ENCODE data around the gene SCARB2. TPM values are rescaled to one million over a fixed set of nuclear protein-coding genes. Genes with fewer than 3 reads are reported as not detected.

The SCARB2 gene
- polyA plus RNA-seq, 1 donor (not counting 4 experiments of a cell fraction or from before 2014, with no cell fraction given) = 72.2 TPM

- TF ChIP-seq EZH2 (IDR thresholded peaks at IDR 0.05; ENCODE audit: low read length) (no peak), CTCF (optimal IDR thresholded peaks at IDR 0.05 in 1 of 3, IDR thresholded peaks at IDR 0.05 in 1 of 3, conservative IDR thresholded peaks at IDR 0.05 in 1 of 3; ENCODE audit: extremely low read depth in 1 of 3, insufficient read depth in 2 of 3, low read length in 3 of 3) (no peak)
- Histone ChIP-seq H3K27me3 (ENCODE audit: control insufficient read depth, extremely low read depth, insufficient read depth, low read length) (no peaks in the 10 kb centered on the region), H3K36me3 (ENCODE audit: control insufficient read depth in 2 of 2, extremely low read depth in 1 of 2, insufficient read depth in 2 of 2, low read length in 2 of 2) (peaks cover 7 to 10% of the 10 kb centered on the region in 2 experiments), H3K9ac (ENCODE audit: control insufficient read depth, extremely low read depth, insufficient read depth, low read length) (no peak overlapping the region), H4K20me1 (ENCODE audit: control insufficient read depth, extremely low read depth, insufficient read depth, low read length) (no peaks in the 10 kb centered on the region), H3K79me2 (ENCODE audit: control insufficient read depth, insufficient read depth, low read length) (no peaks in the 10 kb centered on the region), H2AFZ (ENCODE audit: control insufficient read depth, low read length) (no peak overlapping the region), H3K9me1 (ENCODE audit: control insufficient read depth, extremely low read depth, insufficient read depth, low read length) (no peaks in the 10 kb centered on the region), H3K4me3 (ENCODE audit: control insufficient read depth in 2 of 3, extremely low read depth in 1 of 3, insufficient read depth in 2 of 3, low read depth in 1 of 3, low read length in 3 of 3) (no peak overlapping the region), H3K4me1 (ENCODE audit: control insufficient read depth, extremely low read depth, insufficient read depth, low read length) (no peaks in the 10 kb centered on the region), H3K27ac (ENCODE audit: control insufficient read depth, insufficient read depth, low read length) (no peak overlapping the region), H3K9me3 (ENCODE audit: control insufficient read depth, low read depth, low read length) (no peaks in the 10 kb centered on the region), H3K4me2 (ENCODE audit: control insufficient read depth, extremely low read depth, insufficient read depth, low read depth, low read length) (no peak overlapping the region)
- dilution Hi-C loops (cut with MboI; ENCODE audit: extremely low pct_ligation_motif_present, low sequenced_read_pairs) = no loop called here
- DNase-seq (ENCODE audit: low read depth, low spot score) = no peak
- no peak for FAIRE-seq
These were observed 96.1 kb downstream of the SCARB2 start for GRCh38 chr4:76117536-76117935.

- H3K9me1 ChIP-seq (ENCODE audit: control insufficient read depth, extremely low read depth, insufficient read depth, low read length) = no peaks in the 10 kb centered on the region
- no peaks in the 10 kb centered on the region for H3K79me2 ChIP-seq (ENCODE audit: control insufficient read depth, insufficient read depth, low read length)
- H3K36me3 ChIP-seq (ENCODE audit: control insufficient read depth in 2 of 2, extremely low read depth in 1 of 2, insufficient read depth in 2 of 2, low read length in 2 of 2) = peaks cover 7 to 10% of the 10 kb centered on the region in 2 experiments
- H3K27me3 ChIP-seq (ENCODE audit: control insufficient read depth, extremely low read depth, insufficient read depth, low read length) = no peaks in the 10 kb centered on the region
- FAIRE-seq = no peak
- no peaks in the 10 kb centered on the region for H3K4me1 ChIP-seq (ENCODE audit: control insufficient read depth, extremely low read depth, insufficient read depth, low read length)
- H3K9ac ChIP-seq (ENCODE audit: control insufficient read depth, extremely low read depth, insufficient read depth, low read length) = no peak overlapping the region
- no peak overlapping the region for H3K27ac ChIP-seq (ENCODE audit: control insufficient read depth, insufficient read depth, low read length)
- dilution Hi-C loops (cut with MboI; ENCODE audit: extremely low pct_ligation_motif_present, low sequenced_read_pairs) = no loop called here
- TF ChIP-seq CTCF (optimal IDR thresholded peaks at IDR 0.05 in 1 of 3, IDR thresholded peaks at IDR 0.05 in 1 of 3, conservative IDR thresholded peaks at IDR 0.05 in 1 of 3; ENCODE audit: extremely low read depth in 1 of 3, insufficient read depth in 2 of 3, low read length in 3 of 3) = no peak
- TF ChIP-seq EZH2 (IDR thresholded peaks at IDR 0.05; ENCODE audit: low read length) = no peak
- H3K9me3 ChIP-seq (ENCODE audit: control insufficient read depth, low read depth, low read length) = no peaks in the 10 kb centered on the region
- H2AFZ ChIP-seq (ENCODE audit: control insufficient read depth, low read length) = no peak overlapping the region
- H3K4me3 ChIP-seq (ENCODE audit: control insufficient read depth in 2 of 3, extremely low read depth in 1 of 3, insufficient read depth in 2 of 3, low read depth in 1 of 3, low read length in 3 of 3) = no peak overlapping the region
- no peaks in the 10 kb centered on the region for H4K20me1 ChIP-seq (ENCODE audit: control insufficient read depth, extremely low read depth, insufficient read depth, low read length)
- no peak for DNase-seq (ENCODE audit: low read depth, low spot score)
- H3K4me2 ChIP-seq (ENCODE audit: control insufficient read depth, extremely low read depth, insufficient read depth, low read depth, low read length) = no peak overlapping the region
These were observed 96.8 kb downstream of the SCARB2 start for GRCh38 chr4:76116821-76117220.

Other genes with a start within 250 kb of the SCARB2 start
- gene SDAD1, start 222.9 kb downstream of the SCARB2 start, polyA plus RNA-seq = 21.2 to 33.0 TPM (median 28.9 TPM) in 3 replicates
- gene CXCL9, start 206.3 kb downstream of the SCARB2 start, polyA plus RNA-seq = 0.04 to 0.08 TPM (median 0.04 TPM) in 3 replicates
- 0.48 to 0.99 TPM (median 0.72 TPM) in 3 replicates for gene CXCL10, start 190.3 kb downstream of the SCARB2 start, polyA plus RNA-seq
- gene CXCL11, start 177.8 kb downstream of the SCARB2 start, polyA plus RNA-seq = 0.58 to 1.4 TPM (median 0.93 TPM) in 3 replicates
- gene ART3, start 139.1 kb downstream of the SCARB2 start, polyA plus RNA-seq = 0.23 to 0.64 TPM (median 0.46 TPM) in 3 replicates
- gene NUP54, start 65.4 kb downstream of the SCARB2 start, polyA plus RNA-seq = 28.1 to 59.2 TPM (median 33.8 TPM) in 3 replicates
- 0.16 to 0.29 TPM (median 0.28 TPM) in 3 replicates for gene FAM47E, start 37.9 kb upstream of the SCARB2 start, polyA plus RNA-seq
- 0.41 to 1.6 TPM (median 0.71 TPM) in 3 replicates for gene STBD1, start 92.9 kb upstream of the SCARB2 start, polyA plus RNA-seq
- gene CCDC158, start 207.3 kb upstream of the SCARB2 start, polyA plus RNA-seq = 0.01 TPM in 1 of 3 replicates, not detected in the others
- 4.9 to 7.3 TPM (median 4.9 TPM) in 3 replicates for gene SHROOM3, start 221.4 kb upstream of the SCARB2 start, polyA plus RNA-seq

All from keratinocyte (primary cell).